Measurements from ENCODE around the gene MLLT3. TPM values are rescaled to one million over a fixed set of nuclear protein-coding genes. Genes with fewer than 3 reads are reported as not detected.
A peak's percentile ranks its signal among the peaks of the same experiment; 100 is the strongest.

The MLLT3 gene
- 10 to 100 TPM; 24.3 to 26.6 (median 25.2) TPM for total RNA-seq
- total RNA-seq (2013) = 28.5 TPM

DNA sequence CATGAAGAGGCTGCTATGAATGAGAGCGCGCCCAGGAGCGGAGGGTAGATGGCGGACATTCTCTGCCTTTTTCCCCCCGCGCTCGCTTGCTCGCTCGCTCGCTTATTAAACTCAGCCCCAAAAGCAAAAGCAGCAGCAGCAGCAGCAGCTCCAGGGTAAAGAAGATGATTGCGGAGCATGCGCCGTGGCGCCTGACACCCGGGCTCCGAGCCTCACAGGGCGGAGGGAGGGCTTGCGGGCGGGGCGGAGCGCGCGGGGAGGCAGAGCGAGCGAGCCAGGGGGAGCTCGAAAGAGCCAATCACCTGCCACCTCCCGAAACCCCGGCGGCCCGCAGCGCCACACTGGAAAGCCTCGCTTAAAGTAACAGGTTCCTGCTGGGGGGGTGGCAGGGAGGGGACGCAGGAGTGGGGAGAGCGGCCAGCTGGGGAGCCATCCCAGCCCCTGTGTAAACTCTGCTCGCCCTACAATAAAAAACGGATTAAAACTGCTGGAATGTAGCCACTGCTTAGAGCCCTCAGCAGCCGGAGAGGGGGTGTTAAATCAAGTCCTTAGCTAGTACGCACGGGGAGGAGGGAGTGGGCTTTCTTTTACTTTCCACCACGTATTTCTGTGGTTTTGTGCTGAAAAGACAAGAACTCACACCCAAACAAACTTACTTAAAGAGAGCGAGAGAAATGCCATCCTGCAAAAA, at the start of gene MLLT3:
MLLT3 (minus strand) TSS at position 170 of the 691 bp plus-strand sequence.
- Mint-ChIP-seq H3K36me3 (no peaks in the 10 kb centered on the region), H3K4me3 (peak within 1 kb of the TSS; percentile 95), H3K9me3 (no peaks in the 10 kb centered on the region), H3K27ac (peak within 1 kb of the TSS; percentile 83 to 84), H3K27me3 (ENCODE audit: low read depth in 2 of 2) (no peaks in the 10 kb centered on the region), H3K4me1 (peaks cover 40 to 41% of the 10 kb centered on the region in 2 donors)
- TF ChIP-seq, protein P1, sequence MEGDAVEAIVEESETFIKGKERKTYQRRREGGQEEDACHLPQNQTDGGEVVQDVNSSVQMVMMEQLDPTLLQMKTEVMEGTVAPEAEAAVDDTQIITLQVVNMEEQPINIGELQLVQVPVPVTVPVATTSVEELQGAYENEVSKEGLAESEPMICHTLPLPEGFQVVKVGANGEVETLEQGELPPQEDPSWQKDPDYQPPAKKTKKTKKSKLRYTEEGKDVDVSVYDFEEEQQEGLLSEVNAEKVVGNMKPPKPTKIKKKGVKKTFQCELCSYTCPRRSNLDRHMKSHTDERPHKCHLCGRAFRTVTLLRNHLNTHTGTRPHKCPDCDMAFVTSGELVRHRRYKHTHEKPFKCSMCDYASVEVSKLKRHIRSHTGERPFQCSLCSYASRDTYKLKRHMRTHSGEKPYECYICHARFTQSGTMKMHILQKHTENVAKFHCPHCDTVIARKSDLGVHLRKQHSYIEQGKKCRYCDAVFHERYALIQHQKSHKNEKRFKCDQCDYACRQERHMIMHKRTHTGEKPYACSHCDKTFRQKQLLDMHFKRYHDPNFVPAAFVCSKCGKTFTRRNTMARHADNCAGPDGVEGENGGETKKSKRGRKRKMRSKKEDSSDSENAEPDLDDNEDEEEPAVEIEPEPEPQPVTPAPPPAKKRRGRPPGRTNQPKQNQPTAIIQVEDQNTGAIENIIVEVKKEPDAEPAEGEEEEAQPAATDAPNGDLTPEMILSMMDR (IDR thresholded peaks at IDR 0.05) = no peak
- peak; percentile 80 to 91 (median 85) for ATAC-seq
- Histone ChIP-seq H3K27me3 (ENCODE audit: control insufficient read depth, insufficient read depth, low read length) (no peaks in the 10 kb centered on the region), H3K9me3 (ENCODE audit: control insufficient read depth, insufficient read depth, low read length) (no peaks in the 10 kb centered on the region), H3K27ac (ENCODE audit: low read length) (peak within 1 kb of the TSS; percentile 73), H3K36me3 (ENCODE audit: control insufficient read depth, insufficient read depth, low read length) (no peaks in the 10 kb centered on the region), H3K4me1 (ENCODE audit: control insufficient read depth, insufficient read depth, low read length) (peaks cover 22% of the 10 kb centered on the region), H3K4me3 (ENCODE audit: low read length) (peak within 1 kb of the TSS; percentile 92)
- intact Hi-C loops (cut with micrococcal nuclease) = loop anchor here (1.0 to 10.0 kb wide), 5 partner anchors 62 to 696 kb away; partner anchors contain the start of genes FOCAD and HACD4
- 0% methylated on average over 37 of the region's 41 CpGs for WGBS (ENCODE audit: insufficient coverage)
- peak; percentile 95 to 98 for DNase-seq

GRCh38 chr9:20671635-20672034, 49.3 kb upstream of the MLLT3 start:
- Histone ChIP-seq H3K27me3 (ENCODE audit: control insufficient read depth, insufficient read depth, low read length) (no peaks in the 10 kb centered on the region), H3K4me3 (ENCODE audit: low read length) (no peak overlapping the region), H3K4me1 (ENCODE audit: control insufficient read depth, insufficient read depth, low read length) (no peaks in the 10 kb centered on the region), H3K27ac (ENCODE audit: low read length) (no peak overlapping the region), H3K36me3 (ENCODE audit: control insufficient read depth, insufficient read depth, low read length) (no peaks in the 10 kb centered on the region), H3K9me3 (ENCODE audit: control insufficient read depth, insufficient read depth, low read length) (no peaks in the 10 kb centered on the region)
- ATAC-seq = no peak
- H3K4me1 Mint-ChIP-seq = no peaks in the 10 kb centered on the region
- 96% methylated on average over 4 of the region's 4 CpGs for WGBS (ENCODE audit: insufficient coverage)
- H3K9me3 Mint-ChIP-seq = no peaks in the 10 kb centered on the region
- intact Hi-C loops (cut with micrococcal nuclease) = no loop called here
- no peaks in the 10 kb centered on the region for H3K36me3 Mint-ChIP-seq
- DNase-seq = no peak
- TF ChIP-seq, protein P1 (IDR thresholded peaks at IDR 0.05) = no peak
- H3K27me3 Mint-ChIP-seq (ENCODE audit: low read depth in 2 of 2) = peaks cover 2 to 14% of the 10 kb centered on the region in 2 donors
- H3K4me3 Mint-ChIP-seq = no peak overlapping the region
- H3K27ac Mint-ChIP-seq = no peak overlapping the region

- Mint-ChIP-seq H3K27ac (no peak overlapping the region), H3K27me3 (ENCODE audit: low read depth in 2 of 2) (peaks cover 10 to 21% of the 10 kb centered on the region in 2 donors), H3K4me3 (no peak overlapping the region), H3K9me3 (no peaks in the 10 kb centered on the region), H3K36me3 (no peaks in the 10 kb centered on the region), H3K4me1 (no peaks in the 10 kb centered on the region)
- Histone ChIP-seq H3K27me3 (ENCODE audit: control insufficient read depth, insufficient read depth, low read length) (no peaks in the 10 kb centered on the region), H3K36me3 (ENCODE audit: control insufficient read depth, insufficient read depth, low read length) (no peaks in the 10 kb centered on the region), H3K4me1 (ENCODE audit: control insufficient read depth, insufficient read depth, low read length) (no peaks in the 10 kb centered on the region), H3K9me3 (ENCODE audit: control insufficient read depth, insufficient read depth, low read length) (no peaks in the 10 kb centered on the region), H3K27ac (ENCODE audit: low read length) (no peak overlapping the region), H3K4me3 (ENCODE audit: low read length) (no peak overlapping the region)
- intact Hi-C loops (cut with micrococcal nuclease) = no loop called here
- 100% methylated on average over 2 of the region's 6 CpGs for WGBS (ENCODE audit: insufficient coverage)
- ATAC-seq = no peak
- DNase-seq = no peak
- TF ChIP-seq, protein P1 (IDR thresholded peaks at IDR 0.05) = no peak
Measured at GRCh38 chr9:20670395-20670794, 48.1 kb upstream of the MLLT3 start.

DNA sequence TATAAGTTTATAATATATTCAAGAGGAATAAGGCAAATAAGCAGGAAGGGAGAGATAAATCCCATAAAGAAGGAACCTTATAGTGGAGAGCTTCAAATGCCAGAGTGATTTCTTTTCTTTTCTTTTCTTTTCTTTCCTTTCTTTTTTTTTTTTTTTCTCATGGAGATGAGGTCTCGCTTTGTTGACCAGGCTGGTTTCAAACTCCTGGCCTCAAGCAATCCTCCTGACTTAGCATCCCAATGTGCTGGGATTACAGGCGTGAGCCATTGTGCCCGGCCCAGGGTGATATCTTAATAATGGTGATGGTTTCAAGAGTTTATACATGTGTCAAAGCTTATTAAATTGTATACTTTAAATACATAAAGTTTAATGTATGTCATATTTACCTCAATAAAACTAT, 42.2 kb upstream of the MLLT3 start:
- Histone ChIP-seq H3K27me3 (ENCODE audit: control insufficient read depth, insufficient read depth, low read length) (no peaks in the 10 kb centered on the region), H3K4me1 (ENCODE audit: control insufficient read depth, insufficient read depth, low read length) (no peaks in the 10 kb centered on the region), H3K9me3 (ENCODE audit: control insufficient read depth, insufficient read depth, low read length) (no peaks in the 10 kb centered on the region), H3K27ac (ENCODE audit: low read length) (no peak overlapping the region), H3K36me3 (ENCODE audit: control insufficient read depth, insufficient read depth, low read length) (no peaks in the 10 kb centered on the region), H3K4me3 (ENCODE audit: low read length) (no peak overlapping the region)
- no peaks in the 10 kb centered on the region for H3K4me1 Mint-ChIP-seq
- H3K9me3 Mint-ChIP-seq = no peaks in the 10 kb centered on the region
- ATAC-seq = no peak
- H3K27me3 Mint-ChIP-seq (ENCODE audit: low read depth in 2 of 2) = peaks cover 11 to 13% of the 10 kb centered on the region in 2 donors
- no peaks in the 10 kb centered on the region for H3K36me3 Mint-ChIP-seq
- DNase-seq = no peak
- TF ChIP-seq, protein P1 (IDR thresholded peaks at IDR 0.05) = no peak
- intact Hi-C loops (cut with micrococcal nuclease) = no loop called here
- 72% methylated on average over 3 of the region's 3 CpGs for WGBS (ENCODE audit: insufficient coverage)
- H3K4me3 Mint-ChIP-seq = no peak overlapping the region
- no peak overlapping the region for H3K27ac Mint-ChIP-seq
